ENCODE data around the gene PUS7L. TPM values are rescaled to one million over a fixed set of nuclear protein-coding genes. Genes with fewer than 3 reads are reported as not detected.
"Not testable (repeated sequence)": the region's sequence is repeated elsewhere in the genome, so short reads cannot be mapped to it uniquely, and the experiment has no call there.

Gene PUS7L
- total RNA-seq, 1 donor from 2014 or later = 2.4 TPM

- H3K27me3 ChIP-seq = no peaks in the 10 kb centered on the region
- TF ChIP-seq CTCF (IDR thresholded peaks at IDR 0.05) = no peak
- H3K9me3 ChIP-seq = no peaks in the 10 kb centered on the region
- no peak for DNase-seq (ENCODE audit: low spot score in 2 of 2)
- intact Hi-C loops (cut with DNase I) = no loop called here
- no peak overlapping the region for H3K27ac ChIP-seq
- peaks cover 4 to 21% of the 10 kb centered on the region in 2 donors for H3K4me1 ChIP-seq
- peak overlapping the region; percentile 28 to 78 for H3K4me3 ChIP-seq
- H3K36me3 ChIP-seq = no peaks in the 10 kb centered on the region
These were observed 1.8 kb upstream of the PUS7L start for GRCh38 chr12:43760396-43760795.

- peaks cover 0 to 12% of the 10 kb centered on the region in 2 donors for H3K36me3 ChIP-seq
- peaks cover 4 to 21% of the 10 kb centered on the region in 2 donors for H3K4me1 ChIP-seq
- H3K27me3 ChIP-seq = no peaks in the 10 kb centered on the region
- no peak for TF ChIP-seq CTCF (IDR thresholded peaks at IDR 0.05)
- intact Hi-C loops (cut with DNase I) = loop anchor here (1.0 to 5.0 kb wide), 4 partner anchors 48 to 1519 kb away; partner anchors contain the start of genes PPHLN1, TMEM117, TWF1 and YAF2
- H3K9me3 ChIP-seq = no peaks in the 10 kb centered on the region
- no peak for DNase-seq (ENCODE audit: low spot score in 2 of 2)
- peak overlapping the region; percentile 75 to 88 for H3K27ac ChIP-seq
- peak overlapping the region; percentile 53 to 78 for H3K4me3 ChIP-seq
These were observed 303 bp downstream of the PUS7L start for GRCh38 chr12:43758247-43758727.

- TF ChIP-seq CTCF (IDR thresholded peaks at IDR 0.05) = no peak
- Histone ChIP-seq H3K27ac (no peak overlapping the region), H3K27me3 (no peaks in the 10 kb centered on the region), H3K4me1 (peaks cover 0 to 3% of the 10 kb centered on the region in 2 donors), H3K4me3 (no peak overlapping the region), H3K9me3 (peaks cover 0 to 4% of the 10 kb centered on the region in 2 donors), H3K36me3 (peaks cover 0 to 17% of the 10 kb centered on the region in 2 donors)
- DNase-seq (ENCODE audit: low spot score in 2 of 2) = no peak
- intact Hi-C loops (cut with DNase I) = no loop called here
These were observed 4.6 kb downstream of the PUS7L start for GRCh38 chr12:43754015-43754414.

GRCh38 chr12:43751360-43751759 is 7.2 kb downstream of the PUS7L start:
- H3K27me3 ChIP-seq; DNase-seq (ENCODE audit: low spot score in 2 of 2); H3K4me1 ChIP-seq; H3K9me3 ChIP-seq; H3K27ac ChIP-seq; H3K4me3 ChIP-seq; intact Hi-C loops (cut with DNase I): not testable (repeated sequence)
- peaks cover 0 to 17% of the 10 kb centered on the region in 2 donors for H3K36me3 ChIP-seq

GRCh38 chr12:43750814-43751213 is 7.8 kb downstream of the PUS7L start:
- Histone ChIP-seq H3K27me3 (no peaks in the 10 kb centered on the region), H3K4me1 (no peaks in the 10 kb centered on the region), H3K9me3 (peaks cover 0 to 4% of the 10 kb centered on the region in 2 donors), H3K36me3 (peaks cover 0 to 17% of the 10 kb centered on the region in 2 donors), H3K4me3 (no peak overlapping the region), H3K27ac (no peak overlapping the region)
- no peak for DNase-seq (ENCODE audit: low spot score in 2 of 2)
- intact Hi-C loops (cut with DNase I) = no loop called here
- TF ChIP-seq CTCF (IDR thresholded peaks at IDR 0.05) = no peak

GRCh38 chr12:43749016-43749415 is 9.6 kb downstream of the PUS7L start:
- no peak for DNase-seq (ENCODE audit: low spot score in 2 of 2)
- Histone ChIP-seq H3K9me3 (peaks cover 0 to 4% of the 10 kb centered on the region in 2 donors), H3K27me3 (no peaks in the 10 kb centered on the region), H3K36me3 (peaks cover 0 to 19% of the 10 kb centered on the region in 2 donors), H3K4me1 (no peaks in the 10 kb centered on the region), H3K4me3 (no peak overlapping the region), H3K27ac (no peak overlapping the region)
- intact Hi-C loops (cut with DNase I) = no loop called here
- TF ChIP-seq CTCF (IDR thresholded peaks at IDR 0.05) = no peak

Data from ascending aorta (tissue), 2 donors.